AG10803 (cell line): ENCODE data around the gene LYPLAL1.
"Not testable (repeated sequence)": the region's sequence is repeated elsewhere in the genome, so short reads cannot be mapped to it uniquely, and the experiment has no call there.

Source experiments
- DNase-seq: peaks from one replicate; pipeline ENCODE4 v3.0.0; 2010; ENCODE audit warnings: low read depth
- H3K4me3 ChIP-seq: 2 replicates; pipeline ENCODE4 v1.5.1; 2011; ENCODE audit warnings: mild to moderate bottlenecking, low read length, control low read depth
- TF ChIP-seq, protein P1 (sequence below): conservative IDR thresholded peaks from 2 replicates; pipeline ENCODE4 v1.5.1; 2011; ENCODE audit warnings: mild to moderate bottlenecking, low read length, control low read depth, inconsistent platforms

LYPLAL1 gene

DNA sequence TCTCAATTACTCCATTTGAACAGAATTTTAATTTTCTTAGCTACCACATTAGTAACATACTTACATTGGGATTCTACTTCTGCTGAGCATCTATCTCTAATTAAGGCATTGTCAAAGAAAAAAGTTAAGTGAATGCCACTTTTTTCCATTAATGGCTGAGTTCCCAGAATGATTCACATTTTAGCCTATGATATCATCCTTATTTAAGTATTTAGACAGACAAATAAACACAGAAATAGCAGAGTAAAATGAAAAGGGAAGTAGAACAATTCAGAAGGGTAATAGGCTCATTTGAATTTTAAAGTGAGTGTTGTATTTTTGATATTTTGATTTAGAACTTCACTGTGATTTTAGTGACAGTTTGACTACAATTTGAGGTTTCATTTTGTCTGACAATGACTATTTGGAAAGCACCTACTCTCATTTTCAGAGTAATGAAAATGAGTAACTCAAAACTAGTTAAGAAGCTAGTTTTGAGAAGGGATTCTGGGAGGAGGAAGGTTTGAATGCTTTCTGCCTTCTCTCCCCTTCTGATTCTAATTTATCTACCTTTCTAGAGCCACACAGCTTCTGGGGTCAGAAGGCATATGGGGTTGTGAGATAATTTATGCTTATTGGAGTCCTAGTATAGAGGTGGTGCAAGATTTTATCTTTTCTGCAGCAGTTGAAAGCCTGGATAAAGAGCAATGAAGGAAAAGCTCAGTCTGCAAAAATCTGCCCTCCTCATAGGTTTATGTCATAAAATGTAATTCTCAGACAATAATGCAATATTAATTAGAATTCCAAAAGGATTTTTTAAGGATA, 15.5 kb downstream of the LYPLAL1 start:
- H3K4me3 ChIP-seq, result no peak overlapping the region
- TF ChIP-seq, protein P1, sequence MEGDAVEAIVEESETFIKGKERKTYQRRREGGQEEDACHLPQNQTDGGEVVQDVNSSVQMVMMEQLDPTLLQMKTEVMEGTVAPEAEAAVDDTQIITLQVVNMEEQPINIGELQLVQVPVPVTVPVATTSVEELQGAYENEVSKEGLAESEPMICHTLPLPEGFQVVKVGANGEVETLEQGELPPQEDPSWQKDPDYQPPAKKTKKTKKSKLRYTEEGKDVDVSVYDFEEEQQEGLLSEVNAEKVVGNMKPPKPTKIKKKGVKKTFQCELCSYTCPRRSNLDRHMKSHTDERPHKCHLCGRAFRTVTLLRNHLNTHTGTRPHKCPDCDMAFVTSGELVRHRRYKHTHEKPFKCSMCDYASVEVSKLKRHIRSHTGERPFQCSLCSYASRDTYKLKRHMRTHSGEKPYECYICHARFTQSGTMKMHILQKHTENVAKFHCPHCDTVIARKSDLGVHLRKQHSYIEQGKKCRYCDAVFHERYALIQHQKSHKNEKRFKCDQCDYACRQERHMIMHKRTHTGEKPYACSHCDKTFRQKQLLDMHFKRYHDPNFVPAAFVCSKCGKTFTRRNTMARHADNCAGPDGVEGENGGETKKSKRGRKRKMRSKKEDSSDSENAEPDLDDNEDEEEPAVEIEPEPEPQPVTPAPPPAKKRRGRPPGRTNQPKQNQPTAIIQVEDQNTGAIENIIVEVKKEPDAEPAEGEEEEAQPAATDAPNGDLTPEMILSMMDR, result no peak
- DNase-seq, result peak; percentile 48

DNA sequence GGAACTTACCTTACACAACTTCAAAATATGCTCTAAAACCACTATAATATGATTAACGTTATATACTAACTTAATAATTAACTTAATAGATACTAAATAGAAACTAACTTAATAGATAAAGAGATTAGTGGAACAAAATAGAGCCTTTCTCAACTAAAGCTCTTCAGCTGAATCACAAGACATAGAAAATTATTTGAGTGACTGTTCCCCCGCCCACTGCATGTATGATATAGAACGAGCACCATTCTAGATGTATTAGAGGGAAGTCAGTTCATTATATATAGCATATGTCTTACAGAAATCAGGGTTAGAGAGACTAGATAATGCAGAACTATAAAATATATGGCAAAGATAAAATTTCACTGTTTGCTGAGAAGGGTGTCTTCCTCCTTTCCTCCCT, 16.3 kb downstream of the LYPLAL1 start:
- no peak overlapping the region for H3K4me3 ChIP-seq
- TF ChIP-seq, protein P1, result no peak
- DNase-seq, result no peak

DNA sequence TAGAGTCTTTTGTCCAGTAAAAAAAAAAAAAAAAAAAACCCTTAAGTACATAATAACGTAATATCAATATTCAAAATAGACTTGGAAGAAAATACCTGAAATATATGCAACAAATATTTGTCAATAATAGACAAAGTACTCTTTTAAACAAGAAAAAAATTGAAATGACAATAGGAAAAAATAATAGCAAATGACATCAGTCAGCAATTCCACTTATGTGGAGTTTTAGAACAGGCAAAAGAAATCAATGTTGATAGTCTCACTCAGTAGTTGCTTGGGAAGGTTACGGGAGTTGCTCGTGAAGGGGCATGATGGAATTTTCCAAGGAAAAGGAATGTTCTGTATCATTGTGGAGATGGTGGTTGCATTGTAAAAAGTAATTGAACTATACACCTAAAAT, 16.9 kb downstream of the LYPLAL1 start:
- TF ChIP-seq, protein P1, result no peak
- H3K4me3 ChIP-seq, result no peak overlapping the region
- DNase-seq, result no peak

DNA sequence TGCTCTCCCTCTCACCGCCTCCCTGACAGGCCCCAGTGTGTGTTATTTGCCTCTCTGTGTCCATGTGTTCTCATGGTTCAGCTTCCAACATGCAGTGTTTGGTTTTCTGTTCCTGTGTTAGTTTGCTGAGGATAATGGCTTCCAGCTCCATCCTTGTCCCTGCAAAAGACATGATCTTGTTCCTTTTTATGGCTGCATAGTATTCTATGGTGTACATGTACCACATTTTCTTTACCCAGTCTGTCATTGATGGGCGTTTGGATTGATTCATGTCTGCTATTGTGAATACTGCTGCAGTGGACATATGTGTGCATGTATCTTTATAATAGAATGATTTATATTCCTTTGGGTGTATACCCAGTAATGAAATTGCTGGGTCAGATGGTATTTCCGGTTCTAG, 22.2 kb downstream of the LYPLAL1 start:
- not testable (repeated sequence) for DNase-seq, H3K4me3 ChIP-seq

DNA sequence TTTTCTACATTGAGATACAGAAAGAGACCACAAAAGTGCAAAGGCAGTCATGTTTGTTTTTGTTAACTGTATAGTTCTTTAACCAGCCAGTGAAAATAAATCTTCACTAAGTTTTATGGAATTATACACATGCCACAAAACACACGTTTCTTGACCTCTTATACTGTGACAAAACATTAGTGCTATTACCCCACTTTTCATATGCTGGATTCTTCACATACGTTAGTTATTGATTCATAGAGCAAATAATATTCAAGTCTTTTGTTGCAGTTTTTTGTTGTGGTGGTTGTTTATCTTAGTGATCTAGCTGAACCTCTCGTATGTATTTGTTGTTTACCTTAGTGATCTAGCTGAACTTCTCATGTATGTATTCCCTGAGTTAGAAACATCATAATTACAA, 28.0 kb downstream of the LYPLAL1 start:
- no peak for DNase-seq
- H3K4me3 ChIP-seq, result no peak overlapping the region
- TF ChIP-seq, protein P1, result no peak

DNA sequence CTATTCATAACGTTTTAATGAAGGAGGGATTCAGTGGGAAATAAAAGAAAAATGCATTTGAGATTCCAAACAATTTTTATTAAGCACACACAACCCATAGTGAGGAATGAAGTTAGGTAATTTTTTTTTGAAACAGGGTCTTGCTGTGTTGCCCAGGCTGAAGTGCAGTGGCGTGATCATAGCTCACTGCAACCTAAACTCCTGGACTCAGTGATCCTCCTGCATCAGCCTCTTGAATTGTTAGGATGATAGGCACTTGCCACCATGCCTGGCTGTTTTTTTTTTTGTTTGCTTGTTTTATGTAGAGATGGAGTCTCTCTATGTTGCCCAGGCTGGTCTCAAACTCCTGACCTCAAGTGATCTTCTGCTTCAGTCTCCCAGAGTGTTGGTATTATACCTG, 28.9 kb downstream of the LYPLAL1 start:
- TF ChIP-seq, protein P1, result no peak
- DNase-seq, result no peak
- no peak overlapping the region for H3K4me3 ChIP-seq

DNA sequence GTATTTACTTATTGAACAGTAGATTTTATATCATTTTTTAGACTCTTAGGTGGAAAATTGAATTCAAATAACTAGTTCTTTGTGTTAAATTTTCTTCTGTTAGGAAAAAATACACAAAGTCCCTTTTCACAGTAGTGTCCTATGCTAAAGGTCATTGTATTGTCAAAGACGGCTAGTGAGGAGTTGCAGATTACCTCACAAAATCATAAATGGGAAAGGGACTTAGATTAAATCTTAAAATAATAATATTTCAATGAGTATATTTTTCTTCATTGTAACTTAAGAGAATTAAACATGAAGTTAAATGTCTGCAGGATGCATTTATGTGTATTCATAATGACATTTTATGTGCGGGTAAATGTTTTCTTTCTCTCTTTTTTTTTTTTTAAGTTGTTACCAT, 32.7 kb downstream of the LYPLAL1 start:
- no peak overlapping the region for H3K4me3 ChIP-seq
- no peak for DNase-seq
- TF ChIP-seq, protein P1, result no peak
